H9 (cell line): Measurements from ENCODE around the gene GALNT17. TPM values are rescaled to one million over a fixed set of nuclear protein-coding genes. Genes with fewer than 3 reads are reported as not detected.
A peak's percentile ranks its signal among the peaks of the same experiment; 100 is the strongest.

ENCODE experiments used
- DNase-seq: peaks from one replicate; pipeline ENCODE4 v3.0.0-alpha.2; 2017
- H2AFZ ChIP-seq: one replicate; pipeline ENCODE4 v1.6.1; 2013; ENCODE audit warnings: mild to moderate bottlenecking, low read length, control low read depth, moderate library complexity
- H2AK5ac ChIP-seq: 2 replicates; pipeline ENCODE4 v1.6.1; 2013; ENCODE audit warnings: low read length, control low read depth, mixed read lengths; ENCODE audit not compliant: insufficient read length
- H2BK120ac ChIP-seq: one replicate; pipeline ENCODE4 v1.6.1; 2013; ENCODE audit warnings: low read depth, mild to moderate bottlenecking, low read length, control low read depth, inconsistent platforms; ENCODE audit not compliant: poor library complexity, severe bottlenecking
- H2BK12ac ChIP-seq: 2 replicates; pipeline ENCODE4 v1.6.1; 2013; ENCODE audit warnings: low read length, control low read depth, mixed read lengths, low read depth; ENCODE audit not compliant: insufficient read length
- H2BK15ac ChIP-seq: 2 replicates; pipeline ENCODE4 v1.6.1; 2013; ENCODE audit warnings: low read depth, low read length, control low read depth
- H2BK20ac ChIP-seq: one replicate; pipeline ENCODE4 v1.6.1; 2013; ENCODE audit warnings: low read depth, mild to moderate bottlenecking, low read length, control low read depth, inconsistent platforms; ENCODE audit not compliant: poor library complexity, severe bottlenecking
- H2BK5ac ChIP-seq: 2 replicates; pipeline ENCODE4 v1.6.1; 2013; ENCODE audit warnings: low read length, control low read depth, mixed read lengths; ENCODE audit not compliant: insufficient read length
- H3K14ac ChIP-seq: 2 replicates; pipeline ENCODE4 v1.6.1; 2013; ENCODE audit warnings: low read length, control low read depth; ENCODE audit not compliant: insufficient read depth
- H3K18ac ChIP-seq: 2 replicates; pipeline ENCODE4 v1.6.1; 2013; ENCODE audit warnings: low read depth, mild to moderate bottlenecking, mixed read lengths, low read length, control low read depth; ENCODE audit not compliant: insufficient read length
- H3K23ac ChIP-seq: 2 replicates; pipeline ENCODE4 v1.6.1; 2013; ENCODE audit warnings: low read length, control low read depth, mixed read lengths, low read depth; ENCODE audit not compliant: insufficient read length
- H3K23me2 ChIP-seq: 2 replicates; pipeline ENCODE4 v1.6.1; 2013; ENCODE audit warnings: low read depth, mild to moderate bottlenecking, mixed read lengths, low read length, control low read depth; ENCODE audit not compliant: insufficient read length, poor library complexity, severe bottlenecking
- H3K27ac ChIP-seq: 2 replicates; pipeline ENCODE4 v1.5.1; 2013; ENCODE audit warnings: low read length, control low read depth, mixed read lengths, low read depth; ENCODE audit not compliant: insufficient read length
- H3K27me3 ChIP-seq: 2 replicates; pipeline ENCODE4 v1.6.1; 2013; ENCODE audit warnings: low read length, control low read depth, inconsistent platforms; ENCODE audit not compliant: insufficient read depth
- H3K4ac ChIP-seq: 2 replicates; pipeline ENCODE4 v1.6.1; 2013; ENCODE audit warnings: low read depth, mild to moderate bottlenecking, control low read depth, inconsistent platforms, low read length, moderate library complexity
- H3K4me1 ChIP-seq: 2 replicates; pipeline ENCODE4 v1.6.1; 2013; ENCODE audit warnings: low read length, control low read depth, inconsistent platforms; ENCODE audit not compliant: insufficient read depth
- H3K4me2 ChIP-seq: 2 replicates; pipeline ENCODE4 v1.6.1; 2013; ENCODE audit warnings: low read length, control low read depth, mixed read lengths; ENCODE audit not compliant: insufficient read length, insufficient read depth
- H3K56ac ChIP-seq: 2 replicates; pipeline ENCODE4 v1.6.1; 2013; ENCODE audit warnings: low read depth, mild to moderate bottlenecking, mixed read lengths, low read length, control low read depth; ENCODE audit not compliant: insufficient read length
- H3K79me1 ChIP-seq: 2 replicates; pipeline ENCODE4 v1.6.1; 2013; ENCODE audit warnings: low read depth, mild to moderate bottlenecking, moderate library complexity, low read length, control low read depth, inconsistent platforms; ENCODE audit not compliant: insufficient read depth, poor library complexity, severe bottlenecking
- H3K79me2 ChIP-seq: 2 replicates; pipeline ENCODE4 v1.6.1; 2013; ENCODE audit warnings: low read length, control low read depth, inconsistent platforms; ENCODE audit not compliant: insufficient read depth
- H3K9ac ChIP-seq: 2 replicates; pipeline ENCODE4 v1.6.1; 2013; ENCODE audit warnings: low read length, control low read depth, mixed read lengths; ENCODE audit not compliant: insufficient read length; ENCODE audit errors: extremely low read depth
- H3K9me3 ChIP-seq: one replicate; pipeline ENCODE4 v1.6.1; 2013; ENCODE audit warnings: low read depth, low read length, inconsistent platforms; ENCODE audit not compliant: control insufficient read depth
- H3T11ph ChIP-seq: one replicate; pipeline ENCODE4 v1.6.1; 2013; ENCODE audit warnings: mild to moderate bottlenecking, low read length, control low read depth, inconsistent platforms
- H4K20me1 ChIP-seq: one replicate; pipeline ENCODE4 v1.6.1; 2013; ENCODE audit not compliant: control insufficient read depth, insufficient read length, insufficient read depth
- H4K5ac ChIP-seq: 2 replicates; pipeline ENCODE4 v1.6.1; 2013; ENCODE audit warnings: low read depth, mild to moderate bottlenecking, mixed read lengths, low read length, control low read depth; ENCODE audit not compliant: insufficient read length
- H4K8ac ChIP-seq: replicated peaks from 2 replicates; pipeline ENCODE4 v1.6.1; 2013; ENCODE audit warnings: low read length, control low read depth, mixed read lengths, low read depth; ENCODE audit not compliant: insufficient read length
- H4K91ac ChIP-seq: 2 replicates; pipeline ENCODE4 v1.6.1; 2013; ENCODE audit warnings: low read depth, mild to moderate bottlenecking, moderate library complexity, mixed read lengths, low read length, control low read depth; ENCODE audit not compliant: insufficient read length
- H3K27ac Mint-ChIP-seq, 3 experiments: 2 replicates in 2 of 3; 3 replicates in 1 of 3; pipeline ENCODE4 v1.8.0; 2020 to 2021; ENCODE audit warnings: mixed read lengths in 3 of 3, mild to moderate bottlenecking in 1 of 3, moderate library complexity in 1 of 3
- H3K27me3 Mint-ChIP-seq: 2 replicates; pipeline ENCODE4 v1.8.0; 2021; ENCODE audit warnings: low read depth, mild to moderate bottlenecking, moderate library complexity, mixed read lengths
- H3K36me3 Mint-ChIP-seq, 3 experiments: 2 replicates in 2 of 3; 3 replicates in 1 of 3; pipeline ENCODE4 v1.8.0; 2020 to 2021; ENCODE audit warnings: low read depth in 3 of 3, mixed read lengths in 3 of 3; ENCODE audit not compliant: insufficient read depth in 1 of 3
- H3K4me1 Mint-ChIP-seq, 2 experiments: 2 replicates each; pipeline ENCODE4 v1.8.0; 2020; ENCODE audit warnings: mixed read lengths in 2 of 2
- H3K4me3 Mint-ChIP-seq, 2 experiments: 2 replicates in 1 of 2; 3 replicates in 1 of 2; pipeline ENCODE4 v1.8.0; 2020 to 2021; ENCODE audit warnings: mild to moderate bottlenecking in 2 of 2, mixed read lengths in 2 of 2, moderate library complexity in 1 of 2
- H3K9me3 Mint-ChIP-seq, 2 experiments: 2 replicates in 1 of 2; 3 replicates in 1 of 2; pipeline ENCODE4 v1.8.0; 2020; ENCODE audit warnings: mild to moderate bottlenecking in 2 of 2, mixed read lengths in 2 of 2, moderate library complexity in 1 of 2
- WGBS: extraction: QIAGEN DNeasy Blood & Tissue Kit; methylation state at CpG from one replicate; pipeline ENCODE4 v1.1.7; 2013; ENCODE audit warnings: missing lambda C conversion rate, low lambda C conversion rate, mixed read lengths; ENCODE audit not compliant: insufficient read length; ENCODE audit errors: extremely low coverage; 5-methylcytosine and 5-hydroxymethylcytosine counted together
- total RNA-seq: library from RNA; stranded (reverse); gene quantifications from 2 replicates; pipeline ENCODE4 v1.2.1, GENCODE V29; 2021
- TF ChIP-seq, protein P1 (sequence below): fragments of 200-600 bp; sonication (generic); conservative IDR thresholded peaks from 3 replicates; pipeline ENCODE4 v1.8.0; 2021; ENCODE audit warnings: antibody characterized with exemption, mild to moderate bottlenecking

The GALNT17 gene
- total RNA-seq, 1 experiment from 2014 or later = 43.2 TPM

- Mint-ChIP-seq H3K4me1 (peaks cover 5 to 11% of the 10 kb centered on the region in 2 experiments; a peak in 3 of 4 replicates), H3K27ac (0 out of 7 replicates have a peak overlapping the region, but pooled peaks of 1 of the 3 experiments have one; percentile 28)
- no peaks in the 10 kb centered on the region for H3K79me2 ChIP-seq
These were observed 356.4 kb downstream of the GALNT17 start for GRCh38 chr7:71488308-71488707.

More at GRCh38 chr7:71488308-71488707, 356.4 kb downstream of the GALNT17 start:
- no peak overlapping the region for H4K8ac ChIP-seq
- H2BK20ac ChIP-seq = no peak overlapping the region
- no peak overlapping the region for H3K4ac ChIP-seq
- H2BK5ac ChIP-seq = no peak overlapping the region
- no peak overlapping the region for H3K18ac ChIP-seq
- H2AK5ac ChIP-seq = peak overlapping the region; percentile 92
- no peak overlapping the region for H3K14ac ChIP-seq
- TF ChIP-seq, protein P1, sequence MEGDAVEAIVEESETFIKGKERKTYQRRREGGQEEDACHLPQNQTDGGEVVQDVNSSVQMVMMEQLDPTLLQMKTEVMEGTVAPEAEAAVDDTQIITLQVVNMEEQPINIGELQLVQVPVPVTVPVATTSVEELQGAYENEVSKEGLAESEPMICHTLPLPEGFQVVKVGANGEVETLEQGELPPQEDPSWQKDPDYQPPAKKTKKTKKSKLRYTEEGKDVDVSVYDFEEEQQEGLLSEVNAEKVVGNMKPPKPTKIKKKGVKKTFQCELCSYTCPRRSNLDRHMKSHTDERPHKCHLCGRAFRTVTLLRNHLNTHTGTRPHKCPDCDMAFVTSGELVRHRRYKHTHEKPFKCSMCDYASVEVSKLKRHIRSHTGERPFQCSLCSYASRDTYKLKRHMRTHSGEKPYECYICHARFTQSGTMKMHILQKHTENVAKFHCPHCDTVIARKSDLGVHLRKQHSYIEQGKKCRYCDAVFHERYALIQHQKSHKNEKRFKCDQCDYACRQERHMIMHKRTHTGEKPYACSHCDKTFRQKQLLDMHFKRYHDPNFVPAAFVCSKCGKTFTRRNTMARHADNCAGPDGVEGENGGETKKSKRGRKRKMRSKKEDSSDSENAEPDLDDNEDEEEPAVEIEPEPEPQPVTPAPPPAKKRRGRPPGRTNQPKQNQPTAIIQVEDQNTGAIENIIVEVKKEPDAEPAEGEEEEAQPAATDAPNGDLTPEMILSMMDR = no peak
- peak; percentile 39 for DNase-seq
- Mint-ChIP-seq H3K36me3 (peaks cover 11 to 37% (median 23%) of the 10 kb centered on the region in 3 experiments; a peak in 6 of 7 replicates), H3K9me3 (no peaks in the 10 kb centered on the region), H3K27me3 (no peaks in the 10 kb centered on the region), H3K4me3 (no peak overlapping the region)
- no peak overlapping the region for H3K4me2 ChIP-seq
- H3K79me1 ChIP-seq = no peaks in the 10 kb centered on the region
- no peaks in the 10 kb centered on the region; the same call in 1 of the 2 replicates for H3K4me1 ChIP-seq
- H3T11ph ChIP-seq = no peak overlapping the region
- no peaks in the 10 kb centered on the region for H3K27me3 ChIP-seq
- H2BK12ac ChIP-seq = no peak overlapping the region
- H4K20me1 ChIP-seq = no peaks in the 10 kb centered on the region
- no peak overlapping the region for H4K91ac ChIP-seq
- no peak overlapping the region for H2BK15ac ChIP-seq
- H2AFZ ChIP-seq = no peak overlapping the region
- H2BK120ac ChIP-seq = no peak overlapping the region
- no peak overlapping the region for H4K5ac ChIP-seq
- H3K56ac ChIP-seq = no peak overlapping the region
- H3K27ac ChIP-seq = no peak overlapping the region
- H3K23ac ChIP-seq = no peak overlapping the region
- H3K9me3 ChIP-seq = no peaks in the 10 kb centered on the region
- no peak overlapping the region for H3K9ac ChIP-seq
- no peaks in the 10 kb centered on the region for H3K23me2 ChIP-seq
- WGBS = no CpG with 5 or more reads among the region's 2 CpGs
